Prostate gland (tissue), 2 donors: ENCODE results near the gene COA8. TPM values are rescaled to one million over a fixed set of nuclear protein-coding genes. Genes with fewer than 3 reads are reported as not detected.

Source experiments
- DNase-seq: peaks from one replicate; pipeline ENCODE4 v3.0.0-alpha.2; 2019; ENCODE audit warnings: low spot score
- H3K27ac ChIP-seq, 2 donors: fragments of 200-600 bp; sonication (generic); 2 replicates each; pipeline ENCODE4 v1.5.1; 2017 to 2019
- H3K27me3 ChIP-seq: fragments of 200-600 bp; sonication (generic); replicated peaks from 2 replicates; pipeline ENCODE4 v1.5.1; 2019; ENCODE audit not compliant: insufficient read depth
- H3K36me3 ChIP-seq, 2 donors: fragments of 200-600 bp; sonication (generic); 1 replicate in 1 of 2; 2 replicates in 1 of 2; pipeline versions ENCODE4 v1.5.1 to v1.8.1; 2017 to 2019
- H3K4me1 ChIP-seq: fragments of 200-600 bp; sonication (generic); replicated peaks from 2 replicates; pipeline ENCODE4 v1.5.1; 2019
- H3K4me3 ChIP-seq, 2 donors: fragments of 200-600 bp; sonication (generic); 2 replicates each; pipeline ENCODE4 v1.5.1; 2017 to 2019
- H3K9me3 ChIP-seq: fragments of 200-600 bp; sonication (generic); 2 replicates; pipeline ENCODE4 v1.5.1; 2017
- CTCF ChIP-seq, 4 experiments: fragments of 200-600 bp in 2 of 4; fragments of 450-650 bp in 2 of 4; sonication (generic) in 2 of 4; IDR thresholded peaks; 1 replicate in 3 of 4; 2 replicates in 1 of 4; pipeline ENCODE4 v1.5.1; 2016 to 2019; ENCODE audit warnings: antibody characterized with exemption in 4 of 4, mild to moderate bottlenecking in 2 of 4, moderate library complexity in 2 of 4
- POLR2A ChIP-seq: fragments of 450-650 bp; IDR thresholded peaks from one replicate; pipeline ENCODE4 v1.6.1; 2016; ENCODE audit warnings: antibody characterized with exemption, mild to moderate bottlenecking
- POLR2AphosphoS5 ChIP-seq: sonication (generic); formaldehyde crosslinking; IDR thresholded peaks from one replicate; pipeline ENCODE4 v1.6.1; 2017; ENCODE audit warnings: antibody characterized with exemption
- WGBS: methylation state at CpG from one replicate; pipeline ENCODE4 v1.1.5; 2018; 5-methylcytosine and 5-hydroxymethylcytosine counted together
- intact Hi-C: fragments of 100-400 bp; cut with DNase I; formaldehyde crosslinking; loops from one replicate; pipeline ENCODE4 v1.14.2; 2022
- total RNA-seq, 2 donors: library from RNA; depleted of rRNA; stranded (reverse); fragments of >200 nt; gene quantifications; one replicate each; pipeline ENCODE4 v1.1.0, GENCODE V29; 2016

The COA8 gene
- total RNA-seq, 2 donors from 2014 or later, result 24.3 to 24.9 TPM

GRCh38 chr14:103533137-103533998 lies 29.4 kb upstream of the COA8 start:
- DNase-seq, result no peak
- Histone ChIP-seq H3K9me3 (no peaks in the 10 kb centered on the region), H3K4me1 (peaks cover 8% of the 10 kb centered on the region), H3K4me3 (no peak overlapping the region), H3K36me3 (no peaks in the 10 kb centered on the region), H3K27me3 (no peaks in the 10 kb centered on the region), H3K27ac (peak overlapping the region; percentile 59 to 77)
- 65% methylated on average over 23 of the region's 23 CpGs for WGBS
- intact Hi-C loops, result no loop called here
- TF ChIP-seq POLR2AphosphoS5 (peak; percentile 40), CTCF (IDR thresholded peaks at IDR 0.05) (no peak), POLR2A (no peak)

GRCh38 chr14:103533999-103534575 lies 28.7 kb upstream of the COA8 start:
- peak overlapping the region; percentile 59 to 77 for H3K27ac ChIP-seq
- intact Hi-C loops, result no loop called here
- TF ChIP-seq CTCF (IDR thresholded peaks at IDR 0.05), result no peak
- TF ChIP-seq POLR2A, result no peak
- no peak for TF ChIP-seq POLR2AphosphoS5
- WGBS, result 69% methylated on average over 22 of the region's 25 CpGs
- H3K4me1 ChIP-seq, result peaks cover 8% of the 10 kb centered on the region
- no peaks in the 10 kb centered on the region for H3K9me3 ChIP-seq
- no peaks in the 10 kb centered on the region for H3K27me3 ChIP-seq
- DNase-seq, result no peak
- H3K36me3 ChIP-seq, result no peaks in the 10 kb centered on the region
- H3K4me3 ChIP-seq, result no peak overlapping the region

- H3K9me3 ChIP-seq, result no peaks in the 10 kb centered on the region
- no peak overlapping the region for H3K4me3 ChIP-seq
- no peak for DNase-seq
- no peak for TF ChIP-seq POLR2A
- no peak for TF ChIP-seq POLR2AphosphoS5
- TF ChIP-seq CTCF (IDR thresholded peaks at IDR 0.05), result no peak
- H3K4me1 ChIP-seq, result peaks cover 6% of the 10 kb centered on the region
- H3K36me3 ChIP-seq, result no peaks in the 10 kb centered on the region
- 73% methylated on average over 12 of the region's 22 CpGs for WGBS
- peak overlapping the region; percentile 59 to 77 for H3K27ac ChIP-seq
- intact Hi-C loops, result no loop called here
- no peaks in the 10 kb centered on the region for H3K27me3 ChIP-seq
These were observed 28.1 kb upstream of the COA8 start for GRCh38 chr14:103534576-103535061.

- H3K36me3 ChIP-seq, result no peaks in the 10 kb centered on the region
- no peaks in the 10 kb centered on the region for H3K27me3 ChIP-seq
- H3K27ac ChIP-seq, result peak overlapping the region; percentile 59 to 77
- no peaks in the 10 kb centered on the region for H3K9me3 ChIP-seq
- no peak for DNase-seq
- TF ChIP-seq POLR2A (no peak), POLR2AphosphoS5 (no peak), CTCF (IDR thresholded peaks at IDR 0.05) (no peak)
- peaks cover 4% of the 10 kb centered on the region for H3K4me1 ChIP-seq
- H3K4me3 ChIP-seq, result no peak overlapping the region
- intact Hi-C loops, result no loop called here
- 84% methylated on average over 21 of the region's 21 CpGs for WGBS
These were observed 27.5 kb upstream of the COA8 start for GRCh38 chr14:103535081-103535890.
